ENCODE data around the gene TRAF2. TPM values are rescaled to one million over a fixed set of nuclear protein-coding genes. Genes with fewer than 3 reads are reported as not detected.
"Not testable (repeated sequence)": the region's sequence is repeated elsewhere in the genome, so short reads cannot be mapped to it uniquely, and the experiment has no call there.

Gene TRAF2
- polyA plus RNA-seq, 2 of the 4 experiments (the other 2 are of a cell fraction) = 23.8 to 39.5 TPM

DNA sequence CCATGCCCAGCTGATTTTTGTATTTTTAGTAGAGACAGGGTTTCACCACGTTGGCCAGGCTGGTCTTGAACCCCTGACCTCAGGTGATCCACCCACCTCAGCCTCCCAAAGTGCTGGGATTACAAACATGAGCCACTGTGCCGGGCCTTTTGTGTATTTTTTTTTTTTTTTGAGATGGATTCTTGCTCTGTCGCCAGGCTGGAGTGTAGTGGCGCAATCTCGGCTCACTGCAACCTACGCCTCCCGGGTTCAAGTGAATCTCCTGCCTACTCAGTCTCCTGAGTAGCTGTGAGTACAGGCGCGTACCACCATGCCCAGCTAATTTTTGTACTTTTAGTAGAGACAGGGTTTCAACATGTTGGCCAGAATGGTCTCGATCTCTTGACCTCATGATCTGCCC lies 2.6 kb upstream of the TRAF2 start:
- CTCF ChIA-PET = interaction anchor here (0.6 to 14.7 kb wide), 13 partner anchors 9 to 163 kb away, joined by 3 to 139 read pairs (median 7); partner anchors contain the start of genes AJM1, C8G and FBXW5
- TF ChIP-seq CEBPB (IDR thresholded peaks at IDR 0.05) = peak; percentile 15 to 62; a peak in 3 of 4 replicates
- ATAC-seq; DNase-seq (ENCODE audit: low read depth in 1 of 2, low spot score in 1 of 2); H3K9me3 ChIP-seq; FAIRE-seq; H3K4me3 ChIP-seq: not testable (repeated sequence)
- H3K4me2 ChIP-seq = peak overlapping the region; percentile 77
- H3K27ac ChIP-seq = peak overlapping the region; percentile 97 to 98
- 64% methylated on average over 10 of the region's 10 CpGs for WGBS (ENCODE audit: missing lambda C conversion rate)
- H3K4me1 ChIP-seq = peaks cover 55% of the 10 kb centered on the region
- POLR2A ChIA-PET = interaction anchor here (0.6 to 6.8 kb wide), 4 partner anchors 8 to 108 kb away, joined by 3 to 108 read pairs (median 5); no protein-coding TSS in a partner anchor

GRCh38 chr9:136886610-136887597 lies 588 bp downstream of the TRAF2 start:
- ATAC-seq (peak; percentile 8 to 16), DNase-seq (ENCODE audit: low read depth in 1 of 2, low spot score in 1 of 2) (peak in 1 of 2 experiments; percentile 46), FAIRE-seq (no peak)
- TF ChIP-seq USF2 (IDR thresholded peaks at IDR 0.05) (no peak), PBX3 (IDR thresholded peaks at IDR 0.05) (no peak), CBX2 (IDR thresholded peaks at IDR 0.05; ENCODE audit: borderline replicate concordance, low read depth) (no peak), EHMT2 (IDR thresholded peaks at IDR 0.05; ENCODE audit: low read depth) (no peak), TP53 (CRISPR knock-in tag; IDR thresholded peaks at IDR 0.05) (0 out of 2 replicates have a peak, but pooled peaks have one; percentile 17), EP300 (IDR thresholded peaks at IDR 0.05) (no peak), NR3C1 (IDR thresholded peaks at IDR 0.05) (no peak), MAFK (IDR thresholded peaks at IDR 0.05; ENCODE audit: partially characterized antibody) (no peak), HOXA7 (CRISPR knock-in tag; IDR thresholded peaks at IDR 0.05) (no peak), CTCF (IDR thresholded peaks at IDR 0.05) (no peak), ZFP36 (IDR thresholded peaks at IDR 0.05; ENCODE audit: borderline replicate concordance, partially characterized antibody) (no peak)
- TF ChIP-seq, protein P1, sequence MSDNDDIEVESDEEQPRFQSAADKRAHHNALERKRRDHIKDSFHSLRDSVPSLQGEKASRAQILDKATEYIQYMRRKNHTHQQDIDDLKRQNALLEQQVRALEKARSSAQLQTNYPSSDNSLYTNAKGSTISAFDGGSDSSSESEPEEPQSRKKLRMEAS (IDR thresholded peaks at IDR 0.05) = 0 out of 2 replicates have a peak, but pooled peaks have one; percentile 16
- TF ChIP-seq, protein P2, sequence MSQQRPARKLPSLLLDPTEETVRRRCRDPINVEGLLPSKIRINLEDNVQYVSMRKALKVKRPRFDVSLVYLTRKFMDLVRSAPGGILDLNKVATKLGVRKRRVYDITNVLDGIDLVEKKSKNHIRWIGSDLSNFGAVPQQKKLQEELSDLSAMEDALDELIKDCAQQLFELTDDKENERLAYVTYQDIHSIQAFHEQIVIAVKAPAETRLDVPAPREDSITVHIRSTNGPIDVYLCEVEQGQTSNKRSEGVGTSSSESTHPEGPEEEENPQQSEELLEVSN (IDR thresholded peaks at IDR 0.05; ENCODE audit: borderline replicate concordance, low read depth) = 0 out of 2 replicates have a peak, but pooled peaks have one; percentile 25
- Histone ChIP-seq H3K4me3 (peak overlapping the region; percentile 99), H3K4me1 (peaks cover 48% of the 10 kb centered on the region), H3K27ac (peak overlapping the region; percentile 98 to 99), H3K4me2 (peak overlapping the region; percentile 91), H3K9me3 (no peaks in the 10 kb centered on the region)
- POLR2A ChIA-PET = interaction anchor here (0.7 to 6.8 kb wide), 10 partner anchors 8 to 110 kb away, joined by 3 to 108 read pairs (median 4); partner anchors contain the start of genes CLIC3 and RABL6
- CTCF ChIA-PET = interaction anchor here (0.7 to 14.7 kb wide), 8 partner anchors 12 to 350 kb away, joined by 3 to 139 read pairs (median 4); partner anchors contain the start of gene FBXW5
- WGBS (ENCODE audit: missing lambda C conversion rate) = 2% methylated on average over 18 of the region's 76 CpGs

GRCh38 chr9:136888454-136888853 lies 2.1 kb downstream of the TRAF2 start:
- H3K4me3 ChIP-seq = no peak overlapping the region
- CTCF ChIA-PET = interaction anchor here (0.8 to 14.7 kb wide), 5 partner anchors 13 to 348 kb away, joined by 3 to 139 read pairs (median 3); no protein-coding TSS in a partner anchor
- WGBS (ENCODE audit: missing lambda C conversion rate) = 83% methylated on average over 8 of the region's 8 CpGs
- FAIRE-seq (no peak), ATAC-seq (no peak), DNase-seq (ENCODE audit: low read depth in 1 of 2, low spot score in 1 of 2) (no peak)
- peak overlapping the region; percentile 91 for H3K4me2 ChIP-seq
- peaks cover 33% of the 10 kb centered on the region for H3K4me1 ChIP-seq
- peak overlapping the region in 1 of 2 experiments; percentile 98; a peak in 3 of 6 replicates for H3K27ac ChIP-seq
- no peaks in the 10 kb centered on the region for H3K9me3 ChIP-seq
- POLR2A ChIA-PET = no interaction called here
- TF ChIP-seq RCOR1 (IDR thresholded peaks at IDR 0.05; ENCODE audit: low read depth, low read length) (no peak), MAFK (IDR thresholded peaks at IDR 0.05; ENCODE audit: partially characterized antibody) (no peak), ZFP36 (IDR thresholded peaks at IDR 0.05; ENCODE audit: borderline replicate concordance, partially characterized antibody) (no peak), ZC3H11A (IDR thresholded peaks at IDR 0.05) (no peak), ATOH8 (CRISPR knock-in tag; IDR thresholded peaks at IDR 0.05; ENCODE audit: low read depth) (no peak), USF2 (IDR thresholded peaks at IDR 0.05) (no peak)
- TF ChIP-seq, protein P2 (IDR thresholded peaks at IDR 0.05; ENCODE audit: borderline replicate concordance, low read depth) = no peak
- TF ChIP-seq, protein P3, sequence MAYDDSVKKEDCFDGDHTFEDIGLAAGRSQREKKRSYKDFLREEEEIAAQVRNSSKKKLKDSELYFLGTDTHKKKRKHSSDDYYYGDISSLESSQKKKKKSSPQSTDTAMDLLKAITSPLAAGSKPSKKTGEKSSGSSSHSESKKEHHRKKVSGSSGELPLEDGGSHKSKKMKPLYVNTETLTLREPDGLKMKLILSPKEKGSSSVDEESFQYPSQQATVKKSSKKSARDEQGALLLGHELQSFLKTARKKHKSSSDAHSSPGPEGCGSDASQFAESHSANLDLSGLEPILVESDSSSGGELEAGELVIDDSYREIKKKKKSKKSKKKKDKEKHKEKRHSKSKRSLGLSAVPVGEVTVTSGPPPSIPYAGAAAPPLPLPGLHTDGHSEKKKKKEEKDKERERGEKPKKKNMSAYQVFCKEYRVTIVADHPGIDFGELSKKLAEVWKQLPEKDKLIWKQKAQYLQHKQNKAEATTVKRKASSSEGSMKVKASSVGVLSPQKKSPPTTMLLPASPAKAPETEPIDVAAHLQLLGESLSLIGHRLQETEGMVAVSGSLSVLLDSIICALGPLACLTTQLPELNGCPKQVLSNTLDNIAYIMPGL (CRISPR knock-in tag; IDR thresholded peaks at IDR 0.05; ENCODE audit: borderline replicate concordance) = no peak
- TF ChIP-seq, protein P1 (IDR thresholded peaks at IDR 0.05) = no peak
